ENCODE data around the gene RALGPS1. TPM values are rescaled to one million over a fixed set of nuclear protein-coding genes. Genes with fewer than 3 reads are reported as not detected.

Gene RALGPS1
- polyA plus RNA-seq, 2 of the 4 experiments (the other 2 are of a cell fraction) = 5.0 to 7.9 TPM

GRCh38 chr9:126979461-126979860 is 64.9 kb downstream of the RALGPS1 start:
- H3K4me2 ChIP-seq = no peak overlapping the region
- H3K27ac ChIP-seq = no peak overlapping the region
- no peak overlapping the region for H3K4me3 ChIP-seq
- no peak for FAIRE-seq
- DNase-seq (ENCODE audit: low read depth in 1 of 2, low spot score in 1 of 2) = no peak
- no peak for ATAC-seq
- 72% methylated on average over 5 of the region's 5 CpGs for WGBS (ENCODE audit: missing lambda C conversion rate)
- no peak for TF ChIP-seq ZSCAN20 (CRISPR knock-in tag; IDR thresholded peaks at IDR 0.05)
- no peak for TF ChIP-seq FOSL2 (IDR thresholded peaks at IDR 0.05)
- no peak for TF ChIP-seq FOSL2 (CRISPR knock-in tag; IDR thresholded peaks at IDR 0.05)
- TF ChIP-seq RAD21 (conservative IDR thresholded peaks at IDR 0.05 in 1 of 2, IDR thresholded peaks at IDR 0.05 in 1 of 2) = no peak
- TF ChIP-seq HDAC2 (IDR thresholded peaks at IDR 0.05) = no peak
- no peak for TF ChIP-seq SREBF2 (IDR thresholded peaks at IDR 0.05)
- H3K9me3 ChIP-seq = no peaks in the 10 kb centered on the region
- H3K4me1 ChIP-seq = peaks cover under 1% of the 10 kb centered on the region; the same call in 2 of the 3 replicates
- ChIA-PET CTCF (interaction anchor here (1.1 to 2.4 kb wide), 2 partner anchors 14 to 220 kb away, joined by 3 to 11 read pairs; no protein-coding TSS in a partner anchor), POLR2A (no interaction called here)

- DNase-seq (ENCODE audit: low read depth in 1 of 2, low spot score in 1 of 2) (no peak), ATAC-seq (no peak), FAIRE-seq (no peak)
- TF ChIP-seq ZSCAN20 (CRISPR knock-in tag; IDR thresholded peaks at IDR 0.05) (no peak), MAFK (IDR thresholded peaks at IDR 0.05; ENCODE audit: partially characterized antibody) (no peak), JUN (IDR thresholded peaks at IDR 0.05) (no peak), FOSL2 (IDR thresholded peaks at IDR 0.05) (no peak), FOSL2 (CRISPR knock-in tag; IDR thresholded peaks at IDR 0.05) (no peak), RCOR1 (IDR thresholded peaks at IDR 0.05; ENCODE audit: low read depth, low read length) (no peak), ZC3H11A (IDR thresholded peaks at IDR 0.05) (no peak), CBX8 (IDR thresholded peaks at IDR 0.05) (no peak), CHD2 (IDR thresholded peaks at IDR 0.05; ENCODE audit: low read length, partially characterized antibody) (no peak), KDM1A (IDR thresholded peaks at IDR 0.05; ENCODE audit: low read depth) (no peak), NPAS2 (CRISPR knock-in tag; IDR thresholded peaks at IDR 0.05; ENCODE audit: borderline replicate concordance) (no peak), MAX (IDR thresholded peaks at IDR 0.05) (no peak), SMC3 (IDR thresholded peaks at IDR 0.05) (no peak), JUNB (IDR thresholded peaks at IDR 0.05) (no peak), RAD21 (conservative IDR thresholded peaks at IDR 0.05 in 1 of 2, IDR thresholded peaks at IDR 0.05 in 1 of 2) (no peak), BHLHE40 (IDR thresholded peaks at IDR 0.05; ENCODE audit: low read depth, low read length) (no peak), ZFP36 (IDR thresholded peaks at IDR 0.05; ENCODE audit: borderline replicate concordance, partially characterized antibody) (no peak), POLR2AphosphoS2 (conservative IDR thresholded peaks at IDR 0.05; ENCODE audit: low read length) (no peak), MAZ (IDR thresholded peaks at IDR 0.05; ENCODE audit: borderline replicate concordance, low read depth, low read length) (no peak)
- TF ChIP-seq, protein P1, sequence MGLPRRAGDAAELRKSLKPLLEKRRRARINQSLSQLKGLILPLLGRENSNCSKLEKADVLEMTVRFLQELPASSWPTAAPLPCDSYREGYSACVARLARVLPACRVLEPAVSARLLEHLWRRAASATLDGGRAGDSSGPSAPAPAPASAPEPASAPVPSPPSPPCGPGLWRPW (IDR thresholded peaks at IDR 0.05) = no peak
- Histone ChIP-seq H3K4me1 (peaks cover 9% of the 10 kb centered on the region), H3K27ac (no peak overlapping the region), H3K9me3 (no peaks in the 10 kb centered on the region), H3K4me3 (no peak overlapping the region), H3K4me2 (no peak overlapping the region)
- CTCF ChIA-PET = interaction anchor here (1.1 to 2.4 kb wide), 3 partner anchors 15 to 219 kb away, joined by 3 to 11 read pairs (median 5); no protein-coding TSS in a partner anchor
- POLR2A ChIA-PET = no interaction called here
Observed at GRCh38 chr9:126980231-126980630, 65.6 kb downstream of the RALGPS1 start.

DNA sequence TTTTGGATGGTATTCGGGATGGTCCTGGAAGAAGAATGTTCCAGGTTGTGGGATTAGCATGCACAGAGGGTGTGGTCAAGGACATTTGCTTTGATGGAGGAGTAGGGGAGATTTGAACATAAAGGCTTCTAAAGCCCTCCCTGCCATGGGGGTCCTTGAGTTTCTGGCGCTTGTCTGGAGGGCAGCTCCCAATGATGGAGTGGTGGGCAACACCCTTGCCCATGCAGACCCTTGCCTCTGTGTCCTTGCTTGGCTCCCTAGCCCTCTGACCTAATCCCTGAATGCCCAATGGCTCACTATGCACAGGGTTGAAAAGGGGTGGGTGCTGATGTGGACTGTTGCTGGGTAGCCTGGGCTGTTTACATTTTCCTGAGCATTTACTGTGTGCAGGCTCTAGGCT is 66.6 kb downstream of the RALGPS1 start:
- H3K9me3 ChIP-seq = no peaks in the 10 kb centered on the region
- no peak overlapping the region for H3K4me2 ChIP-seq
- FAIRE-seq = no peak
- DNase-seq (ENCODE audit: low read depth in 1 of 2, low spot score in 1 of 2) = no peak
- TF ChIP-seq ZC3H11A (IDR thresholded peaks at IDR 0.05) = no peak
- no peak for TF ChIP-seq CBX2 (IDR thresholded peaks at IDR 0.05; ENCODE audit: borderline replicate concordance, low read depth)
- TF ChIP-seq MYC (IDR thresholded peaks at IDR 0.05; ENCODE audit: borderline replicate concordance, low read length) = no peak
- no peak for TF ChIP-seq HDAC2 (IDR thresholded peaks at IDR 0.05)
- TF ChIP-seq RNF2 (IDR thresholded peaks at IDR 0.05; ENCODE audit: borderline replicate concordance, low read depth) = no peak
- TF ChIP-seq, protein P2, sequence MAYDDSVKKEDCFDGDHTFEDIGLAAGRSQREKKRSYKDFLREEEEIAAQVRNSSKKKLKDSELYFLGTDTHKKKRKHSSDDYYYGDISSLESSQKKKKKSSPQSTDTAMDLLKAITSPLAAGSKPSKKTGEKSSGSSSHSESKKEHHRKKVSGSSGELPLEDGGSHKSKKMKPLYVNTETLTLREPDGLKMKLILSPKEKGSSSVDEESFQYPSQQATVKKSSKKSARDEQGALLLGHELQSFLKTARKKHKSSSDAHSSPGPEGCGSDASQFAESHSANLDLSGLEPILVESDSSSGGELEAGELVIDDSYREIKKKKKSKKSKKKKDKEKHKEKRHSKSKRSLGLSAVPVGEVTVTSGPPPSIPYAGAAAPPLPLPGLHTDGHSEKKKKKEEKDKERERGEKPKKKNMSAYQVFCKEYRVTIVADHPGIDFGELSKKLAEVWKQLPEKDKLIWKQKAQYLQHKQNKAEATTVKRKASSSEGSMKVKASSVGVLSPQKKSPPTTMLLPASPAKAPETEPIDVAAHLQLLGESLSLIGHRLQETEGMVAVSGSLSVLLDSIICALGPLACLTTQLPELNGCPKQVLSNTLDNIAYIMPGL (CRISPR knock-in tag; IDR thresholded peaks at IDR 0.05; ENCODE audit: borderline replicate concordance) = no peak
- POLR2A ChIA-PET = no interaction called here
- H3K27ac ChIP-seq = no peak overlapping the region
- 89% methylated on average over 2 of the region's 2 CpGs for WGBS (ENCODE audit: missing lambda C conversion rate)
- ATAC-seq = no peak
- H3K4me3 ChIP-seq = no peak overlapping the region
- peaks cover 18% of the 10 kb centered on the region for H3K4me1 ChIP-seq
- CTCF ChIA-PET = interaction anchor here (1.3 kb wide), 1 partner anchor 16 kb away, joined by 5 read pairs; no protein-coding TSS in a partner anchor

All from A549 (cell line).